Measurements from ENCODE around the gene KCNV2. TPM values are rescaled to one million over a fixed set of nuclear protein-coding genes. Genes with fewer than 3 reads are reported as not detected.

The KCNV2 gene
- total and polyA plus RNA-seq, 2 experiments from 2014 or later, result 0.60 TPM; not detected in 1

DNA sequence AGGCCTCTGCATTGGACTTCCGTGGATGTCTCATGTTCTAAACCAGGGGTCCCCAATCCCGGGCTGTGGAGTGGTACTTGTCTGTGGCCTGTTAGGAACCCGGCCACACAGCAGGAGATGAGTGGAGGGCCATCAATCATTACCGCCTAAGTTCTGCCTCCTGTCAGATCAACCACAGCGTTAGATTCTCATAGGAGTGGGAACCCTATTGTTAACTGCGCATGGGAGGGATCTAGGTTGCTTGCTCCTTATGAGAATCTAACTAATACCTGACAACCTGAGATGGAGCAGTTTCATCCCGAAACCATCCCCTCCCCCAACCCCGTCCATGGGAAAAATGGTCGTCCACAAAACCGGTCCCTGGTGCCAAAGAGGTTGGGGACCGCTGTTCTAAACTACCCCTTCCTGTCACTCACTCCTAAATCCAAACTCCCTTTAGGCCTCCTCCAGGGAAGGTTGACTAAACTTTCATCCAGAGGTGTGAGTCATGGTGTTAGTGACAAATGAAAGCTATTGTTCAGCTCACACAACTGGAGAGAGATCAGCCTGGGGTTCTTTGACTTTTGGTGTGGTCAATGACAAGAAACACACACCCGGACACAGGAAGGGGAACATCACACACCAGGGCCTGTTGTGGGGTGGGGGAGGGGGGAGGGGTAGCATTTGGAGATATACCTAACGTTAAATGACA is 9.5 kb downstream of the KCNV2 start:
- Mint-ChIP-seq H3K36me3 (ENCODE audit: low read depth) (no peaks in the 10 kb centered on the region), H3K4me3 (no peak overlapping the region), H3K27ac (no peak overlapping the region), H3K9me3 (no peaks in the 10 kb centered on the region), H3K4me1 (peaks cover 13% of the 10 kb centered on the region), H3K27me3 (ENCODE audit: insufficient read depth, low read depth, poor library complexity) (no peaks in the 10 kb centered on the region)
- Histone ChIP-seq H3K27ac (ENCODE audit: low read depth) (no peak overlapping the region), H3F3A (replicated peaks; ENCODE audit: low read depth) (no peaks in the 10 kb centered on the region), H3K27me3 (ENCODE audit: insufficient read depth) (no peaks in the 10 kb centered on the region), H3K4me3 (no peak overlapping the region), H3K36me3 (ENCODE audit: insufficient read depth) (no peaks in the 10 kb centered on the region), H3K4me1 (ENCODE audit: insufficient read depth) (no peaks in the 10 kb centered on the region; the same call in none of the 2 replicates), H3K4me2 (no peak overlapping the region), H3K9me2 (ENCODE audit: insufficient read depth) (no peaks in the 10 kb centered on the region), H2AFZ (no peak overlapping the region), H4K20me1 (replicated peaks; ENCODE audit: insufficient read depth) (no peaks in the 10 kb centered on the region), H3K79me2 (replicated peaks; ENCODE audit: insufficient read depth) (no peaks in the 10 kb centered on the region)
- TF ChIP-seq, protein P1, sequence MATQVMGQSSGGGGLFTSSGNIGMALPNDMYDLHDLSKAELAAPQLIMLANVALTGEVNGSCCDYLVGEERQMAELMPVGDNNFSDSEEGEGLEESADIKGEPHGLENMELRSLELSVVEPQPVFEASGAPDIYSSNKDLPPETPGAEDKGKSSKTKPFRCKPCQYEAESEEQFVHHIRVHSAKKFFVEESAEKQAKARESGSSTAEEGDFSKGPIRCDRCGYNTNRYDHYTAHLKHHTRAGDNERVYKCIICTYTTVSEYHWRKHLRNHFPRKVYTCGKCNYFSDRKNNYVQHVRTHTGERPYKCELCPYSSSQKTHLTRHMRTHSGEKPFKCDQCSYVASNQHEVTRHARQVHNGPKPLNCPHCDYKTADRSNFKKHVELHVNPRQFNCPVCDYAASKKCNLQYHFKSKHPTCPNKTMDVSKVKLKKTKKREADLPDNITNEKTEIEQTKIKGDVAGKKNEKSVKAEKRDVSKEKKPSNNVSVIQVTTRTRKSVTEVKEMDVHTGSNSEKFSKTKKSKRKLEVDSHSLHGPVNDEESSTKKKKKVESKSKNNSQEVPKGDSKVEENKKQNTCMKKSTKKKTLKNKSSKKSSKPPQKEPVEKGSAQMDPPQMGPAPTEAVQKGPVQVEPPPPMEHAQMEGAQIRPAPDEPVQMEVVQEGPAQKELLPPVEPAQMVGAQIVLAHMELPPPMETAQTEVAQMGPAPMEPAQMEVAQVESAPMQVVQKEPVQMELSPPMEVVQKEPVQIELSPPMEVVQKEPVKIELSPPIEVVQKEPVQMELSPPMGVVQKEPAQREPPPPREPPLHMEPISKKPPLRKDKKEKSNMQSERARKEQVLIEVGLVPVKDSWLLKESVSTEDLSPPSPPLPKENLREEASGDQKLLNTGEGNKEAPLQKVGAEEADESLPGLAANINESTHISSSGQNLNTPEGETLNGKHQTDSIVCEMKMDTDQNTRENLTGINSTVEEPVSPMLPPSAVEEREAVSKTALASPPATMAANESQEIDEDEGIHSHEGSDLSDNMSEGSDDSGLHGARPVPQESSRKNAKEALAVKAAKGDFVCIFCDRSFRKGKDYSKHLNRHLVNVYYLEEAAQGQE (IDR thresholded peaks at IDR 0.05; ENCODE audit: unreplicated experiment), result no peak
- TF ChIP-seq ETS1 (IDR thresholded peaks at IDR 0.05), result no peak
- no peak for TF ChIP-seq STAT1 (IDR thresholded peaks at IDR 0.05; ENCODE audit: unreplicated experiment)
- TF ChIP-seq CREB1 (CRISPR knock-in tag; IDR thresholded peaks at IDR 0.05; ENCODE audit: low read depth), result no peak
- DNase-seq (ENCODE audit: low spot score), result no peak
- no peak for ATAC-seq

GRCh38 chr9:2727374-2727773 is 10.1 kb downstream of the KCNV2 start:
- DNase-seq (ENCODE audit: low spot score) (no peak), ATAC-seq (no peak)
- Mint-ChIP-seq H3K27ac (no peak overlapping the region), H3K9me3 (no peaks in the 10 kb centered on the region), H3K36me3 (ENCODE audit: low read depth) (no peaks in the 10 kb centered on the region), H3K27me3 (ENCODE audit: insufficient read depth, low read depth, poor library complexity) (no peaks in the 10 kb centered on the region), H3K4me3 (no peak overlapping the region), H3K4me1 (peaks cover 13% of the 10 kb centered on the region)
- no peak overlapping the region for H3K27ac ChIP-seq (ENCODE audit: low read depth)
- no peaks in the 10 kb centered on the region for H3K36me3 ChIP-seq (ENCODE audit: insufficient read depth)
- H3K4me3 ChIP-seq, result no peak overlapping the region
- H3K27me3 ChIP-seq (ENCODE audit: insufficient read depth), result no peaks in the 10 kb centered on the region
- no peaks in the 10 kb centered on the region; the same call in none of the 2 replicates for H3K4me1 ChIP-seq (ENCODE audit: insufficient read depth)
- no peak overlapping the region for H2AFZ ChIP-seq
- no peaks in the 10 kb centered on the region for H3F3A ChIP-seq (replicated peaks; ENCODE audit: low read depth)
- H3K79me2 ChIP-seq (replicated peaks; ENCODE audit: insufficient read depth), result no peaks in the 10 kb centered on the region
- H3K4me2 ChIP-seq, result no peak overlapping the region
- no peaks in the 10 kb centered on the region for H3K9me2 ChIP-seq (ENCODE audit: insufficient read depth)
- H4K20me1 ChIP-seq (replicated peaks; ENCODE audit: insufficient read depth), result no peaks in the 10 kb centered on the region
- no peak for TF ChIP-seq EZH2phosphoT487 (IDR thresholded peaks at IDR 0.05; ENCODE audit: unreplicated experiment)
- no peak for TF ChIP-seq NANOG (IDR thresholded peaks at IDR 0.05; ENCODE audit: borderline replicate concordance)
- TF ChIP-seq EZH2 (IDR thresholded peaks at IDR 0.05; ENCODE audit: low read depth, unreplicated experiment), result no peak
- TF ChIP-seq ETS1 (IDR thresholded peaks at IDR 0.05), result no peak
- TF ChIP-seq, protein P1 (IDR thresholded peaks at IDR 0.05; ENCODE audit: unreplicated experiment), result no peak
- no peak for TF ChIP-seq ZNF331 (CRISPR knock-in tag; IDR thresholded peaks at IDR 0.05; ENCODE audit: low read depth)
- no peak for TF ChIP-seq CREB1 (CRISPR knock-in tag; IDR thresholded peaks at IDR 0.05; ENCODE audit: low read depth)
- TF ChIP-seq STAT1 (IDR thresholded peaks at IDR 0.05; ENCODE audit: unreplicated experiment), result no peak
- no peak for TF ChIP-seq JUNB (IDR thresholded peaks at IDR 0.05; ENCODE audit: unreplicated experiment)

Data from GM23338 (cell line).